ENCODE results near the gene MYO7B. TPM values are rescaled to one million over a fixed set of nuclear protein-coding genes. Genes with fewer than 3 reads are reported as not detected.

MYO7B gene
- polyA plus RNA-seq, 2 of the 4 experiments (the other 2 are of a cell fraction), result 0.04 to 0.09 TPM

DNA sequence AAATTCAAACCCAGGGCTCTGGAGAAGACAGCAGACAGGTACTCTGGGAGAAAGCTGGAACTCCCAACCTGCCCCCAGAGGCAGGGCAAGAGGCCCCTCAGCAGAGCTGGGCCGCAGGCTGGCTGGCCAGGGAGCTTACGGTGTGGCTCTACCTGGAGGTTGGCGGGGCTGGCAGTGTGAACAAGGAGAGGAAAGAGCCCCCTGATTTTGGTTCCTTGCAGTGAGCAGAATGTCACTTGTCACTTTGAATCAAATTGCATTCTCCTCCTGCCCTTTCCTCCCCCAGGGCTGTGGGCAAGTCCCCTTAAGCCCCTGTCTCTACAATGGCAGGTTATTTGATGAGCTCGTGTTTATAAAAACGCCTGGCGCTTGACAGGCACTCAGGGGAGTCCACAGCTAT lies 32.6 kb downstream of the MYO7B start:
- WGBS (ENCODE audit: missing lambda C conversion rate), result 82% methylated on average over 6 of the region's 6 CpGs
- no peak for ATAC-seq
- no peak overlapping the region for H3K27ac ChIP-seq
- POLR2A ChIA-PET, result no interaction called here
- H3K4me2 ChIP-seq, result no peak overlapping the region
- H3K9me3 ChIP-seq, result no peaks in the 10 kb centered on the region
- CTCF ChIA-PET, result interaction anchor here (1.8 kb wide), 1 partner anchor 23 kb away, joined by 7 read pairs; no protein-coding TSS in a partner anchor
- DNase-seq (ENCODE audit: low read depth in 1 of 2, low spot score in 1 of 2), result no peak
- peaks cover 23% of the 10 kb centered on the region for H3K4me1 ChIP-seq
- no peak for FAIRE-seq
- H3K4me3 ChIP-seq, result no peak overlapping the region
- TF ChIP-seq ESRRA (IDR thresholded peaks at IDR 0.05; ENCODE audit: borderline replicate concordance, low read length) (no peak), NFE2L2 (conservative IDR thresholded peaks at IDR 0.05; ENCODE audit: low read length) (no peak), KDM1A (IDR thresholded peaks at IDR 0.05; ENCODE audit: low read depth) (no peak), CHD2 (IDR thresholded peaks at IDR 0.05; ENCODE audit: low read length, partially characterized antibody) (no peak), CEBPB (IDR thresholded peaks at IDR 0.05) (no peak), JUN (IDR thresholded peaks at IDR 0.05) (no peak), ZC3H11A (IDR thresholded peaks at IDR 0.05) (no peak), HOXB13 (CRISPR knock-in tag; IDR thresholded peaks at IDR 0.05; ENCODE audit: low read depth) (no peak), EHF (CRISPR knock-in tag; IDR thresholded peaks at IDR 0.05) (no peak), MYC (IDR thresholded peaks at IDR 0.05; ENCODE audit: borderline replicate concordance, low read length) (no peak), CBX8 (IDR thresholded peaks at IDR 0.05) (no peak), NPAS2 (CRISPR knock-in tag; IDR thresholded peaks at IDR 0.05; ENCODE audit: borderline replicate concordance) (no peak)
- TF ChIP-seq, protein P1, sequence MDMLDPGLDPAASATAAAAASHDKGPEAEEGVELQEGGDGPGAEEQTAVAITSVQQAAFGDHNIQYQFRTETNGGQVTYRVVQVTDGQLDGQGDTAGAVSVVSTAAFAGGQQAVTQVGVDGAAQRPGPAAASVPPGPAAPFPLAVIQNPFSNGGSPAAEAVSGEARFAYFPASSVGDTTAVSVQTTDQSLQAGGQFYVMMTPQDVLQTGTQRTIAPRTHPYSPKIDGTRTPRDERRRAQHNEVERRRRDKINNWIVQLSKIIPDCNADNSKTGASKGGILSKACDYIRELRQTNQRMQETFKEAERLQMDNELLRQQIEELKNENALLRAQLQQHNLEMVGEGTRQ (IDR thresholded peaks at IDR 0.05), result no peak
- TF ChIP-seq, protein P2, sequence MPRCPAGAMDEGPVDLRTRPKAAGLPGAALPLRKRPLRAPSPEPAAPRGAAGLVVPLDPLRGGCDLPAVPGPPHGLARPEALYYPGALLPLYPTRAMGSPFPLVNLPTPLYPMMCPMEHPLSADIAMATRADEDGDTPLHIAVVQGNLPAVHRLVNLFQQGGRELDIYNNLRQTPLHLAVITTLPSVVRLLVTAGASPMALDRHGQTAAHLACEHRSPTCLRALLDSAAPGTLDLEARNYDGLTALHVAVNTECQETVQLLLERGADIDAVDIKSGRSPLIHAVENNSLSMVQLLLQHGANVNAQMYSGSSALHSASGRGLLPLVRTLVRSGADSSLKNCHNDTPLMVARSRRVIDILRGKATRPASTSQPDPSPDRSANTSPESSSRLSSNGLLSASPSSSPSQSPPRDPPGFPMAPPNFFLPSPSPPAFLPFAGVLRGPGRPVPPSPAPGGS (IDR thresholded peaks at IDR 0.05), result no peak
- TF ChIP-seq, protein P3, sequence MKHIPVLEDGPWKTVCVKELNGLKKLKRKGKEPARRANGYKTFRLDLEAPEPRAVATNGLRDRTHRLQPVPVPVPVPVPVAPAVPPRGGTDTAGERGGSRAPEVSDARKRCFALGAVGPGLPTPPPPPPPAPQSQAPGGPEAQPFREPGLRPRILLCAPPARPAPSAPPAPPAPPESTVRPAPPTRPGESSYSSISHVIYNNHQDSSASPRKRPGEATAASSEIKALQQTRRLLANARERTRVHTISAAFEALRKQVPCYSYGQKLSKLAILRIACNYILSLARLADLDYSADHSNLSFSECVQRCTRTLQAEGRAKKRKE (CRISPR knock-in tag; IDR thresholded peaks at IDR 0.05; ENCODE audit: low read depth), result no peak
- TF ChIP-seq, protein P4, sequence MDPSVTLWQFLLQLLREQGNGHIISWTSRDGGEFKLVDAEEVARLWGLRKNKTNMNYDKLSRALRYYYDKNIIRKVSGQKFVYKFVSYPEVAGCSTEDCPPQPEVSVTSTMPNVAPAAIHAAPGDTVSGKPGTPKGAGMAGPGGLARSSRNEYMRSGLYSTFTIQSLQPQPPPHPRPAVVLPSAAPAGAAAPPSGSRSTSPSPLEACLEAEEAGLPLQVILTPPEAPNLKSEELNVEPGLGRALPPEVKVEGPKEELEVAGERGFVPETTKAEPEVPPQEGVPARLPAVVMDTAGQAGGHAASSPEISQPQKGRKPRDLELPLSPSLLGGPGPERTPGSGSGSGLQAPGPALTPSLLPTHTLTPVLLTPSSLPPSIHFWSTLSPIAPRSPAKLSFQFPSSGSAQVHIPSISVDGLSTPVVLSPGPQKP (IDR thresholded peaks at IDR 0.05; ENCODE audit: low read depth, low read length), result no peak

DNA sequence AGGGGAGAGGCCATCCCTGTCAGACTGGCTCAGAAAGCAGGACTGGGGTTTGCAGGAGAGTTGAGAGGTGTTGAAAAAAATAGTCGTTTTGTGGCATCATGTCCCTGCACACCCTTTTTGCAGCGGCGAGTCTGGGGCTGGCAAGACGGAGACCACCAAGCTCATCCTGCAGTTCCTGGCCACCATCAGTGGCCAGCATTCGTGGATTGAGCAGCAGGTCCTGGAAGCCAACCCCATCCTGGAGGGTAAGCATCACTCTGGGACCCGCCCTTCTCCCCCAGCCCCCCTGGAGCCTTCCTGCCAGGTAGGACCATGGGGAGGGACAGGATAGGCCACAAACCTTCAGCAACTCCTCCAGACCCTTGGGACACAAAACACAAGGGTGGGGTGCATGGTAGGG lies 34.2 kb downstream of the MYO7B start:
- TF ChIP-seq MAFK (IDR thresholded peaks at IDR 0.05; ENCODE audit: partially characterized antibody) (no peak), CHD4 (IDR thresholded peaks at IDR 0.05; ENCODE audit: borderline replicate concordance) (no peak), HOXB13 (CRISPR knock-in tag; IDR thresholded peaks at IDR 0.05; ENCODE audit: low read depth) (no peak), CBX8 (IDR thresholded peaks at IDR 0.05) (no peak), RNF2 (IDR thresholded peaks at IDR 0.05; ENCODE audit: borderline replicate concordance, low read depth) (no peak), ESRRA (IDR thresholded peaks at IDR 0.05; ENCODE audit: borderline replicate concordance, low read length) (no peak), EP300 (IDR thresholded peaks at IDR 0.05) (no peak)
- ChIA-PET POLR2A (no interaction called here), CTCF (no interaction called here)
- Histone ChIP-seq H3K4me1 (peaks cover 23% of the 10 kb centered on the region), H3K9me3 (no peaks in the 10 kb centered on the region), H3K4me3 (no peak overlapping the region), H3K27ac (0 out of 6 replicates have a peak overlapping the region, but pooled peaks of 1 of the 2 experiments have one; percentile 16), H3K4me2 (peak overlapping the region; percentile 33; the same call in 1 of the 3 replicates)
- WGBS (ENCODE audit: missing lambda C conversion rate), result 61% methylated on average over 6 of the region's 6 CpGs
- no peak for DNase-seq (ENCODE audit: low read depth in 1 of 2, low spot score in 1 of 2)
- no peak for FAIRE-seq
- ATAC-seq, result peak in 1 of 2 experiments; percentile 15; a peak in 1 of 6 replicates

Measured in A549 (cell line).